Keratinocyte (primary cell): ENCODE data around the gene CBLB. TPM values are rescaled to one million over a fixed set of nuclear protein-coding genes. Genes with fewer than 3 reads are reported as not detected.

Source experiments
- DNase-seq: peaks from one replicate; pipeline ENCODE4 v3.0.0-alpha.2; 2011; ENCODE audit warnings: low read depth, missing footprints, low spot score
- FAIRE-seq: peaks from 2 replicates; lab custom pipeline; 2011; peaks lifted over from hg19 to GRCh38; lab: Jason Lieb, UNC
- H2AFZ ChIP-seq: 2 replicates; pipeline ENCODE4 v1.6.0; 2012; ENCODE audit warnings: low read length, control low read depth, inconsistent platforms; ENCODE audit not compliant: control insufficient read depth
- H3K27ac ChIP-seq: 2 replicates; pipeline ENCODE4 v1.5.1; 2011; ENCODE audit warnings: low read length; ENCODE audit not compliant: control insufficient read depth, insufficient read depth
- H3K27me3 ChIP-seq: 3 replicates; pipeline ENCODE4 v1.6.0; 2011; ENCODE audit warnings: low read length; ENCODE audit not compliant: control insufficient read depth, insufficient read depth; ENCODE audit errors: extremely low read depth
- H3K36me3 ChIP-seq, 2 experiments: 2 replicates in 1 of 2; 3 replicates in 1 of 2; pipeline ENCODE4 v1.5.1; 2011; ENCODE audit warnings: low read length in 2 of 2, mild to moderate bottlenecking in 1 of 2; ENCODE audit not compliant: control insufficient read depth in 2 of 2, insufficient read depth in 2 of 2; ENCODE audit errors: extremely low read depth in 1 of 2
- H3K4me1 ChIP-seq: 3 replicates; pipeline ENCODE4 v1.5.1; 2011; ENCODE audit warnings: low read length; ENCODE audit not compliant: control insufficient read depth, insufficient read depth; ENCODE audit errors: extremely low read depth
- H3K4me2 ChIP-seq: 3 replicates; pipeline ENCODE4 v1.6.0; 2011; ENCODE audit warnings: low read depth, low read length; ENCODE audit not compliant: control insufficient read depth, insufficient read depth; ENCODE audit errors: extremely low read depth
- H3K4me3 ChIP-seq, 3 experiments: fragments of 200-600 bp in 1 of 3; sonication (generic) in 1 of 3; 2 replicates in 2 of 3; 3 replicates in 1 of 3; pipeline ENCODE4 v1.5.1; 2011 to 2016; ENCODE audit warnings: low read length in 3 of 3, mild to moderate bottlenecking in 3 of 3, control low read depth in 2 of 3, inconsistent platforms in 1 of 3, low read depth in 1 of 3, mixed read lengths in 1 of 3, mixed run types in 1 of 3, moderate library complexity in 1 of 3; ENCODE audit not compliant: control insufficient read depth in 2 of 3, insufficient read depth in 2 of 3; ENCODE audit errors: extremely low read depth in 1 of 3
- H3K79me2 ChIP-seq: 2 replicates; pipeline ENCODE4 v1.6.0; 2012; ENCODE audit warnings: low read length; ENCODE audit not compliant: control insufficient read depth, insufficient read depth
- H3K9ac ChIP-seq: 3 replicates; pipeline ENCODE4 v1.6.0; 2011; ENCODE audit warnings: low read length; ENCODE audit not compliant: control insufficient read depth, insufficient read depth; ENCODE audit errors: extremely low read depth
- H3K9me1 ChIP-seq: 3 replicates; pipeline ENCODE4 v1.6.0; 2011; ENCODE audit warnings: low read length; ENCODE audit not compliant: control insufficient read depth, insufficient read depth; ENCODE audit errors: extremely low read depth
- H3K9me3 ChIP-seq: 2 replicates; pipeline ENCODE4 v1.5.1; 2012; ENCODE audit warnings: low read depth, low read length; ENCODE audit not compliant: control insufficient read depth
- H4K20me1 ChIP-seq: 3 replicates; pipeline ENCODE4 v1.6.0; 2011; ENCODE audit warnings: low read length; ENCODE audit not compliant: control insufficient read depth, insufficient read depth; ENCODE audit errors: extremely low read depth
- CTCF ChIP-seq, 3 experiments: IDR thresholded peaks in 1 of 3; conservative IDR thresholded peaks in 1 of 3; optimal IDR thresholded peaks in 1 of 3; 2 replicates in 2 of 3; 3 replicates in 1 of 3; pipeline versions ENCODE3 to v1.5.1; 2011; ENCODE audit warnings: low read length in 3 of 3, mild to moderate bottlenecking in 3 of 3, moderate library complexity in 2 of 3, control low read depth in 1 of 3, inconsistent platforms in 1 of 3; ENCODE audit not compliant: insufficient read depth in 2 of 3; ENCODE audit errors: extremely low read depth in 1 of 3
- EZH2 ChIP-seq: IDR thresholded peaks from one replicate; pipeline ENCODE4 v1.6.1; 2012; ENCODE audit warnings: inconsistent platforms, mild to moderate bottlenecking, low read length, moderate library complexity
- dilution Hi-C: fragments of 300-500 bp; cut with MboI; formaldehyde crosslinking; loops from one replicate; pipeline ENCODE4 v1.7.0; 2020; ENCODE audit warnings: low sequenced_read_pairs; ENCODE audit not compliant: extremely low pct_ligation_motif_present
- polyA plus RNA-seq, 5 experiments: library from polyadenylated mRNA; depleted of rRNA in 3 of 5; stranded (reverse) in 3 of 5; stranded (forward) in 1 of 5; unstranded in 1 of 5; fragments of >200 nt; gene quantifications; 1 replicate in 1 of 5; 2 replicates in 3 of 5; 3 replicates in 1 of 5; pipeline versions ENCODE4 v1.2.1 to v1.2.3, GENCODE V29; 2011 to 2012; ENCODE audit warnings: missing spikeins in 2 of 5, low read depth in 1 of 5, low replicate concordance in 1 of 5

The CBLB gene
- polyA plus RNA-seq, 1 donor (not counting 4 experiments of a cell fraction or from before 2014, with no cell fraction given), result 13.6 TPM

DNA sequence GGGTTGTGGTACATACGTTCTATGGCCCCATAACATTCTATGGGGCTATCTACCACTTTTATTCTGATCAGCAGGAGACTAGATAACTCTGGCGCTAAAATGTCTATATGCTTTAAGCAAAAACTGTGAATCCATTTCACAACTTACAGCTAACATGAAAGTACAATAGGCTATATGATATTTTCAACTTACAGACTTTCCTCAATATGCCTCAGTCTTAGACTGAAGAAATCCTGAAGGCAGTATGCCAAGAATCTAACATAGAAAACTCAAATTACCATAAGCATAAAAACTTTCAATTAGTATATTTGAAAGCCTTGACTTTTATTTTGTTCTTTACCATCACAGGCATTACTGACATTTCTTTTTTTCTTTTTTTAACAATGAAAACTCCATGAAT is 81.4 kb downstream of the CBLB start:
- Histone ChIP-seq H3K9me3 (no peaks in the 10 kb centered on the region), H3K36me3 (no peaks in the 10 kb centered on the region), H3K9me1 (no peaks in the 10 kb centered on the region), H3K79me2 (no peaks in the 10 kb centered on the region), H3K27me3 (no peaks in the 10 kb centered on the region), H3K4me2 (no peak overlapping the region), H4K20me1 (no peaks in the 10 kb centered on the region), H3K9ac (no peak overlapping the region), H3K4me1 (peaks cover 2% of the 10 kb centered on the region), H2AFZ (no peak overlapping the region), H3K27ac (no peak overlapping the region), H3K4me3 (no peak overlapping the region)
- DNase-seq, result no peak
- dilution Hi-C loops, result no loop called here
- no peak for TF ChIP-seq EZH2
- no peak for TF ChIP-seq CTCF (optimal IDR thresholded peaks at IDR 0.05 in 1 of 3, IDR thresholded peaks at IDR 0.05 in 1 of 3, conservative IDR thresholded peaks at IDR 0.05 in 1 of 3; ENCODE audit: extremely low read depth in 1 of 3, insufficient read depth in 2 of 3, low read length in 3 of 3)
- no peak for FAIRE-seq

DNA sequence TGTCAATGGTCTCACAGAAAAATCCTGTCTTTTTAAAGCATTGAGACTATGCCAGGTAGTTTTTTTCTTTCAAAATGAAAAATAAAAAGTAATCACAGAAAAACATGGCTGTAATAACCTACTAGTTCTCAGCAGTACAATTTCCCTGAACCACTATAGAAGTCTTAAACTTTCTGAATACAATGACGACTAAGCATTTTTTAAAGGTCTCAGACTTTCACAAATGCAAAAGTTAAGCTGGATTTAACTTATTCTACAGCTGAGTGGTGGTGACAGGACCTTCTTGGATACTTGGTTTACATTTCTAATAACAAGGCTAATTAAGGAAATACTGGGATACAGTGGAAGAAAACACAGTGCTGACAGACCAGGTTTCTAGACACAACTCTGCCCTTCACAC is 81.8 kb downstream of the CBLB start:
- TF ChIP-seq EZH2 (no peak), CTCF (optimal IDR thresholded peaks at IDR 0.05 in 1 of 3, IDR thresholded peaks at IDR 0.05 in 1 of 3, conservative IDR thresholded peaks at IDR 0.05 in 1 of 3; ENCODE audit: extremely low read depth in 1 of 3, insufficient read depth in 2 of 3, low read length in 3 of 3) (no peak)
- H3K9ac ChIP-seq, result no peak overlapping the region
- no peak overlapping the region for H3K4me3 ChIP-seq
- FAIRE-seq (no peak), DNase-seq (no peak)
- H3K79me2 ChIP-seq, result no peaks in the 10 kb centered on the region
- H4K20me1 ChIP-seq, result no peaks in the 10 kb centered on the region
- no peak overlapping the region for H3K4me2 ChIP-seq
- H3K4me1 ChIP-seq, result no peaks in the 10 kb centered on the region
- no peaks in the 10 kb centered on the region for H3K9me3 ChIP-seq
- H2AFZ ChIP-seq, result no peak overlapping the region
- no peaks in the 10 kb centered on the region for H3K27me3 ChIP-seq
- H3K27ac ChIP-seq, result no peak overlapping the region
- dilution Hi-C loops, result no loop called here
- no peaks in the 10 kb centered on the region for H3K9me1 ChIP-seq
- no peaks in the 10 kb centered on the region for H3K36me3 ChIP-seq
